Ishikawa (cell line): ENCODE measurements around the gene FOXL2.

Source experiments
- CREB1 ChIP-seq: IDR thresholded peaks from 2 replicates; pipeline ENCODE4 v1.6.1; 2012; ENCODE audit warnings: low read depth
- EP300 ChIP-seq: IDR thresholded peaks from 2 replicates; pipeline ENCODE4 v1.6.1; 2012; ENCODE audit warnings: borderline replicate concordance
- FOXM1 ChIP-seq: IDR thresholded peaks from 2 replicates; pipeline ENCODE4 v1.6.1; 2012; ENCODE audit warnings: low read depth, borderline replicate concordance
- REST ChIP-seq: IDR thresholded peaks from 2 replicates; pipeline ENCODE4 v1.6.1; 2012; ENCODE audit warnings: low read depth, mild to moderate bottlenecking
- TAF1 ChIP-seq: IDR thresholded peaks from 2 replicates; pipeline ENCODE4 v1.6.1; 2012; ENCODE audit warnings: low read depth, mild to moderate bottlenecking
- TEAD4 ChIP-seq: IDR thresholded peaks from 2 replicates; pipeline ENCODE4 v1.6.1; 2012
- YY1 ChIP-seq: IDR thresholded peaks from 2 replicates; pipeline ENCODE4 v1.6.1; 2012; ENCODE audit warnings: low read depth
- ZBTB7A ChIP-seq: IDR thresholded peaks from 2 replicates; pipeline ENCODE4 v1.6.1; 2012; ENCODE audit warnings: low read depth
- TF ChIP-seq, protein P1 (sequence below): IDR thresholded peaks from 2 replicates; pipeline ENCODE4 v1.6.1; 2012
- TF ChIP-seq, protein P2 (sequence below): IDR thresholded peaks from 2 replicates; pipeline ENCODE4 v1.6.1; 2012

GRCh38 chr3:138911621-138912020, 35.3 kb downstream of the FOXL2 start:
- no peak for TF ChIP-seq REST
- no peak for TF ChIP-seq TAF1
- no peak for TF ChIP-seq YY1
- TF ChIP-seq TEAD4, result no peak
- TF ChIP-seq, protein P1, sequence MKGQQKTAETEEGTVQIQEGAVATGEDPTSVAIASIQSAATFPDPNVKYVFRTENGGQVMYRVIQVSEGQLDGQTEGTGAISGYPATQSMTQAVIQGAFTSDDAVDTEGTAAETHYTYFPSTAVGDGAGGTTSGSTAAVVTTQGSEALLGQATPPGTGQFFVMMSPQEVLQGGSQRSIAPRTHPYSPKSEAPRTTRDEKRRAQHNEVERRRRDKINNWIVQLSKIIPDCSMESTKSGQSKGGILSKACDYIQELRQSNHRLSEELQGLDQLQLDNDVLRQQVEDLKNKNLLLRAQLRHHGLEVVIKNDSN, result no peak
- TF ChIP-seq, protein P2, sequence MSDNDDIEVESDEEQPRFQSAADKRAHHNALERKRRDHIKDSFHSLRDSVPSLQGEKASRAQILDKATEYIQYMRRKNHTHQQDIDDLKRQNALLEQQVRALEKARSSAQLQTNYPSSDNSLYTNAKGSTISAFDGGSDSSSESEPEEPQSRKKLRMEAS, result no peak
- TF ChIP-seq CREB1, result no peak
- no peak for TF ChIP-seq ZBTB7A
- TF ChIP-seq FOXM1, result no peak
- no peak for TF ChIP-seq EP300
